ENCODE measurements around the gene CSNK1D.

The CSNK1D gene

GRCh38 chr17:82228278-82228841, 45.1 kb downstream of the CSNK1D start:
- DNase-seq (ENCODE audit: low spot score), result no peak

DNA sequence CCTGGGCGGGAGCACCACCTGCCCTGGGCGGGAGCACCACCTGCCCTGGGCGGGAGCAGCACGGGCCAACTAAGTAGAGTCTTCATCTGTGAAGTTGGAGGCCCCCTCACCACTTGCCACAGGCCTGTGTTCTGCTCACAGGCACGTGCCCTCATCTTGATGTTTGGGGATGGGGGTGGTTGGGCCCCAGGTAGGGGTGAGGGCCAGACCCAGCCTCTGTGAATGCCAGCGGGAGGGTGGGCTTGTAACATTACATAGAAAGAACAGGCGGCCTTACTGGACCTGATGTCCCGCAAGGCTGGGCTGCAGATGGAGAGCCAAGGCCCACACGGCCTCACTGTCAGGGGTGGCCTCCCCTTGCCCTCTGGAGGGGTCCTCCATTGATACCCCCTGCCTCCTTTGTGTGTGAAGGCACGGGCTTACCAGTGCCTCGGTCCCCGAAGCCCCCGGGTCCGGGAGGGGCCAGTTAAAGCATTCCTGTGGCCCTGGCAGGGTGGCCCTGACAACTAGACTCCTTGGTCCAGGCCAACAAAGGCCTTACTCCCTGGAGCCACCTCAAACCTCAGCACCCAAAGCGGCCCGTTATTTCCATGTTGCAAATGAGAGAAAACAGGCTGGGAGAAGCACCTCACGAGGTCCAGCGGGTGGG, 45.7 kb downstream of the CSNK1D start:
- DNase-seq (ENCODE audit: low spot score), result no peak

GRCh38 chr17:82226809-82227628, 46.5 kb downstream of the CSNK1D start:
- DNase-seq (ENCODE audit: low spot score), result no peak

GRCh38 chr17:82226146-82226808, 47.2 kb downstream of the CSNK1D start:
- no peak for DNase-seq (ENCODE audit: low spot score)

DNA sequence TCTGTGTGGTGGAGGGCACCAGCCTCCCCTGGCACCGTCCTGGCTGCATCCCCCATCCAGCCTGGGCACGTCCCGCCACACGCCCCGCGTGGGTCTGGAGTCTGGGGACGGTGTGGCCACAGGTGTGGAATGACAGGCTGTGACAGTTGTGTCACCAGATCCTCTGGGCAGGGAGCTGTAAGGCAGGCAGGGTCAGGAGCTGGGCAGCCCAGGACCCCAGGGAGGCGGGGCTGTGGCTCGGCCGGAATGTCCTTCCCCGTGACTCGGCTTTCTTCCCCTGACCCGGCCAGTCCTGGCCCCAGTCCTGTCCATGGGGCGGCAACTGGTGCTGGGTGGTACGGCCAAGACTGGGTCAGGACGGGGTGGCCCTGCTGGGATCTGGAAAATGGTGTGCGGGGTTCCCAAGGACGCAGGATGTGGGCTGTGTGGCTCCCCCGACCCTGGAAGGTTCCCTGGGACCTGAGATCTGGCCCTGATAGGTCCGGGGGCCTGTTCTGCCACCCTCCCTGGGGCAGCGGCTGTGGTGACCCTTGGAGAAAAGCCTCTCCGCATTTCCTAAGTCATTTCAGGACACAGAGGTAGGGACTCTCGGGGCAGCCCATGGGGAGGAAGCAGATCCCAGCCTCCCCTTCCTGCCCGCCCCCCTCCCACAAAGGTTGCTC, 48.0 kb downstream of the CSNK1D start:
- DNase-seq (ENCODE audit: low spot score), result no peak

DNA sequence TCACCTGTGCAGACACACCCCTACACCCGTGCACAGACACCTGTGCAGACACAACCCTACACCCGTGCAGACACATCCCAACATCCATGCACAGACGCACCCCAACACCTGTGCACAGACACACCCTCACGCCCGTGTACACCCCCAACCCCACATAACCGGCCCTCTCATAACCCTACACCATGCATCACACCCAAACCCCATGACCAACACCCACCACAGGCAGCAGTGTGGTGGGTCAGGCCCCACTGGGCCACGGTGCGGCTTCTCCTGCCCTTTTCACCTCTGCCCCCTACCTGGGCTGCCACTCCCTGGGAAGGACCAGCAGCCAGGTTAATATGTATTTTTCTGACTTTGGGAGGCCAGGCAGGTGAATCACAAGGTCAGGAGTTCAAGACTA, 48.8 kb downstream of the CSNK1D start:
- no peak for DNase-seq (ENCODE audit: low spot score)

DNA sequence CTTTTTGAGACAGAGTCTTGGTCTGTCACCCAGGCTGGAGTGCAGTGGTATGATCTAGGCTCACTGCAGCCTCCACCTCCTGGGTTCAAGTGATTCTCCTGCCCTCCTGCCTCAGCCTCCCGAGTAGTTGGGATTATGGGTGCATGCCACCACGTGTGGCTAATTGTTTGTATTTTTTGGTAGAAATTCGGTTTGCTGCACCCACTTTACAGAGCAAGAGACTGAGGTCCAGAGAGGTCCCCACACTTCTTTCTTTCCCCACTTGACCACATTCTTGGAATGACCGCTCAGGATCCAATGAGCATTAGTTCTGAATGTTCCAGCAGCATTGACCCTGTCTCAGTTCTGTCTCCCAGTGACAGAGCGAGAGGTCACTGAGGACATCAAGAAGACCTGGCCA, 50.0 kb downstream of the CSNK1D start:
- DNase-seq (ENCODE audit: low spot score), result no peak

GRCh38 chr17:82222816-82223215, 50.7 kb downstream of the CSNK1D start:
- no peak for DNase-seq (ENCODE audit: low spot score)

GRCh38 chr17:82221341-82221902, 52.1 kb downstream of the CSNK1D start:
- DNase-seq (ENCODE audit: low spot score), result no peak

- no peak for DNase-seq (ENCODE audit: low spot score)
These were observed 53.5 kb downstream of the CSNK1D start for GRCh38 chr17:82219753-82220709.

- DNase-seq (ENCODE audit: low spot score), result no peak
These were observed 54.4 kb downstream of the CSNK1D start for GRCh38 chr17:82219083-82219482.

DNA sequence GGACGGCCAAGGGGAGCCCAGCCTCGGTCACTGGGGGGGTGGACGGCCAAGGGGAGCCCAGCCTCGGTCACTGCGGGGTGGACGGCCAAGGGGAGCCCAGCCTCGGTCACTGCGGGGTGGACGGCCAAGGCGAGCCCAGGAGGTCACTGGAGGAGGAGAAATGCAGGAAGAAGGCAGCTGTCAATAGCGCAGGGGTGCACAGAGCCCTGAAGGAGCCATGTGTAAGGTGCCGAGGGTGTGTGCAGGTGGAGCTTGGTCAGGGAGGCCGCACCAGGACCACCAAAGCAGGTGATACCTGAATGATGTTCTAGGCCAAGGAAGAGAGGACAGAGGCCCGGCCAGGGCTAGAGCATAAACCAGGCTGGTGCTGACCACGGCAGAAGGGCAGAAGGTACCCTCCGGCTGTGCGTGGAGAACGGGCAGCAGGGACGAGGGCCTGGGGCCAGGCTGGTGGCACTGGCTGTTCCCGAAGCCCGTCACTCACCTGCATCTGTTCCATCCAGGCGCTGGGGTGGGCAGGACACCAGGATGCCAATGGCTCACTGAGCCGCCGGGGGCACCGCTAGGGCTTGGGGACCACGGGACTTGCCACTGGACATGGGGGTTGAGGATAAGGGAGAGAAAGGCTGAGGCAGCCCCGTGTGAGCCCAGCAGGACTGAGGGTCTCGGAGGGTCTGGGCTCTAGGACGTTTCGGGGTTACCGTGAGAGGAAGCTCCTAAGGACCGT, 55.0 kb downstream of the CSNK1D start:
- no peak for DNase-seq (ENCODE audit: low spot score)

DNA sequence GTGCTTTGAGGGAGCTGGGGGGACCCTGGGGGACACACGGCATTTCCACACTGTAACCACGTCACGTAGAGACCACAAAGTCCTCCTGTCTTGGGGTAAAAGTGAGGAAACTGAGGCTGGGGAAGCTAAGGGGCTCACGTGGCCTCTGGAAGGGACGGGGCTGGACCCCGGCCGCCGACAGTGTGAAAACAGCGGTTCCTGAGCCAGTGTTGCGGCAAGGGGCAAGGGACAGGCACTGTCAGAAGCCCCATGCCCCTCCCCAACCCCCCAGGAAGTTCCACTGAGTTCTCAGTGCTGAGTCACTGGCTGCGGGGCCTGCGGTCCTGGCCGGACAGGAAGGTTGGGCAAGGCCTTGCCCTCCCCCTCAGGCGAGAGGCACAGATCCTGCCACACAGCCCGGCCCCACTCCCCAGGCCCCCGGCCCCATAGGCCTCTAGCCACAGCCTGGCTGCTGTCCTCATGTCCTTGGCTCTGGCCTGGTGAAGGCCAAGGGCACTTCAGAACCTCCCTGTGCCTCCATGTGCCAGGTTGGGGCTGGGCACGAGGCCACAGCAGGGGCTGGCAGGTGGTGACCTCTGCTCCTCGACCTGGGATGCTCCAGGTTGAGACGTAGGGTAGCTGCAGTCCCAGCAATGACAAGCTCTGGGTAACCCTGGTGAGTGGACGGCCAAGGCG, 55.8 kb downstream of the CSNK1D start:
- no peak for DNase-seq (ENCODE audit: low spot score)

DNA sequence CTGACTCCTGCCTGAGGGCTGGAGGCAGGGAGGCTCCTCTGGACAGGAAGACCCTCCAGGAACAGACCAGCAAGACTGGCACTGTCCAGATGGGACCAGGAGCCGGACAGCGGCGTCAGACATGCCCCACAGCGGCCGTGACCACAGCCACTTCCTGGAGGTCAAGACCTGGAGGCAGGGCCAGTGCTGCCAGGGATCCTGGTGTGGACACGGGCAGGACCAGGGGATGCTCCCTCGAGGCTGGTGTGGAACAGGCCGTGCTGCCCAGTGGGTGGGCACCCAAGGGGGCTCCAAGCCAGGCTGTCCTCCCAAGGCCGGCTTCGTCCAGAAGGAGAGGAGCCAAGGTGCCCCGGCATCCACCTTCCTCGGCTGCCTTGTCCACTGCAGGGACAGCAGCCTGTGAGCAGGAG, 56.4 kb downstream of the CSNK1D start:
- no peak for DNase-seq (ENCODE audit: low spot score)

DNA sequence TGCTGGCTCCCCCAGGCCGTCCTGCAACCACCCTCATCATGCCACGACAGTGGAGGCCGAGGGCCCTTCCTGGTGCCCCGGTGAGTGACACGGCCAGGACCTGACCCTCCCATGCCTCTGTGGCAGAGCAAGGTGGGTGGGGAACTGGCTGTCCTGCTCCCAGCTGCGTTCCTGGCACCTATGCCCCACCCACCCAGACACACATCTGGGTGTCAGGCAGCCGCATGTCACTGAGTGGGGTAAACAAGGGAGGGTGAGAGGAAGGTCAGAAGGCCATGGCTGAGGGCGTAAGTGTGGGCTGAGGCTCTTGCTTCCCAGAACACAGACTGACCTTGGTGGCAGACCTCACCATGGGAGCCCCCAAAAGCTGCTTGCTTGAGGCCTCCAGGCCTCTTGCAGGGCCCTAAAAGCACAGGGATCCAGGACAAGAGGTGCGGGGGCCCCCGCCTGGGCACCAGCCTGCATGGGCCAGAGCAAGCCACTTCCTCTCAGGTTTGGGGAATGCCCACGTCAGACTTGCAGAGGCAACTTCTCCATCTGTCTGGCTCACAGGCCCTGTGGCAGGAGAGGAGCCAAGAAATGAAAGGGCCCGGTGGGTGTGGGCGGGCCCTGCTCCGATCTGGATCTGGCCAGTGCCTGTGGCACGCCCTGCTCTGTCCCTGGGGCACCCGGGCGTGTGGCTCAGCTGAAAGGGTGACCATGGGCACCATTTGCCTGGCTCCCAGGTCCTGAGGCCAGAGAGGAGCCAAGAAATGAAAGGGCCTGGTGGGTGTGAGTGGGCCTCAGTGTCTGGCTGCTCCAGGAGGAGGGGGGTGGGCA, 57.0 kb downstream of the CSNK1D start:
- no peak for DNase-seq (ENCODE audit: low spot score)

GRCh38 chr17:82215972-82216300, 57.6 kb downstream of the CSNK1D start:
- no peak for DNase-seq (ENCODE audit: low spot score)

DNA sequence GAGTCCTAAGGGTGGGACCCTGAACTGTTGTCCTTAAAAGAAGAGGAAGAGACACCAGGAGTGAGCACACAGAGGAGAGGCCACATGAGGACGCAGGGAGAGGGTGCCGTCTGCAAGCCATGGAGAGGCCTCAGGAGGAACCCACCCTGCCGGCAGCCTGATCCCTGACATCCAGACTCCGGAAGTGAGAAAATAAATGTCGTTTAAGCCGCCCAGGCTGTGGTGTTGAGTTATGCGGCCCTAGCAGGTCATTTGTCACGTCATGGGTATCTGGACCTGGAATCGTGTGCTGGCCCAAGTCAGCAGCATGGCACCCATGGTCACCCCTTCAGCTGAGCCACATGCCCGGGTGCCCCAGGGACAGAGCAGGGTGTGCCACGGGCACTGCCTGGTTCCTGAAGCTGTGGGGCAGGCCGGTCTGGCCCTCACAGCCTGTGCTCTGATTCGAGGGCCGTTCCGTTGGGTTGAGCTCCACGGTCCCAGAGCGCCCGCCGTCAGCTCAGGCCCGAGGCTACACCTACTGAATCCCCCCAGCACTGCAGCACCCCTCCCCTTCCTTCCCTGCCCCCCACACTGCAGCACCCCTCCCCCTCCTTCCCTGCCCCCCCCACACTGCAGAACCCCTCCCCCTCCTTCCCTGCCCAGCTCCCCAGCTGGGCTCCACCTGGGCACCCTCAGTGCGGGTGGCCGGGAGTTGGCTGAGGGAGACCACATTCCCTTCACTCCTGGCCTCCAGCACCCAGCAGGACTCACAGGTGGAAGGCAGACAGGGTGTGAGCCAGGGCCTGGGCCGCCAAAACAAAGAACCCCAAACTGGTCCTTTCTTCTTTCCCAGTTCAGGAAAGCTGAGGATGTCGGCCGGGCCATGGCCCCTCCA, 58.2 kb downstream of the CSNK1D start:
- DNase-seq (ENCODE audit: low spot score), result no peak

Measured in COLO829 (cell line).